ENCODE data around the gene MAFF.

MAFF gene

GRCh38 chr22:38191055-38191454 is 10.7 kb upstream of the MAFF start:
- Histone ChIP-seq H3K4me2 (ENCODE audit: low read length) (no peak overlapping the region), H2BK120ac (ENCODE audit: insufficient read depth, low read length, poor library complexity) (no peak overlapping the region), H4K12ac (ENCODE audit: low read depth, low read length) (no peak overlapping the region), H3K27me3 (ENCODE audit: insufficient read depth, low read length) (no peaks in the 10 kb centered on the region), H3K4ac (ENCODE audit: low read depth, low read length) (no peak overlapping the region), H2AFZ (ENCODE audit: insufficient read depth, low read length, poor library complexity) (no peak overlapping the region), H3K9me3 (ENCODE audit: insufficient read depth, low read depth, low read length) (no peaks in the 10 kb centered on the region), H3K18ac (ENCODE audit: low read length) (no peak overlapping the region), H3K4me1 (ENCODE audit: control insufficient read depth in 1 of 2, insufficient read depth in 2 of 2, low read length in 2 of 2) (peaks cover 0 to 4% of the 10 kb centered on the region in 2 experiments), H3K4me3 (ENCODE audit: low read depth, low read length) (no peak overlapping the region), H3K9ac (ENCODE audit: low read length) (no peak overlapping the region), H3K23ac (ENCODE audit: low read length) (no peak overlapping the region), H3K27ac (ENCODE audit: low read depth, low read length) (no peak overlapping the region), H2BK5ac (ENCODE audit: low read depth, low read length, poor library complexity) (no peak overlapping the region), H2AK5ac (ENCODE audit: low read length) (no peak overlapping the region), H3K79me2 (ENCODE audit: control insufficient read depth, insufficient read depth, low read length, poor library complexity) (no peaks in the 10 kb centered on the region), H4K91ac (ENCODE audit: low read depth, low read length) (no peak overlapping the region), H3K14ac (ENCODE audit: low read length) (no peak overlapping the region), H3K79me1 (ENCODE audit: low read length) (peaks cover 3% of the 10 kb centered on the region), H2BK12ac (ENCODE audit: low read length) (no peak overlapping the region), H3K36me3 (ENCODE audit: control insufficient read depth in 1 of 2, insufficient read depth in 2 of 2, low read length in 2 of 2) (no peaks in the 10 kb centered on the region), H4K8ac (ENCODE audit: low read depth, low read length) (no peak overlapping the region)
- WGBS (ENCODE audit: extremely low coverage, insufficient coverage, insufficient read length): no CpG with 5 or more reads among the region's 14 CpGs
- no peak for DNase-seq

- H2AK5ac ChIP-seq (ENCODE audit: low read length): no peak overlapping the region
- peaks cover 3% of the 10 kb centered on the region for H3K79me1 ChIP-seq (ENCODE audit: low read length)
- H3K14ac ChIP-seq (ENCODE audit: low read length): no peak overlapping the region
- H3K18ac ChIP-seq (ENCODE audit: low read length): no peak overlapping the region
- H2BK5ac ChIP-seq (ENCODE audit: low read depth, low read length, poor library complexity): no peak overlapping the region
- H3K9me3 ChIP-seq (ENCODE audit: insufficient read depth, low read depth, low read length): no peaks in the 10 kb centered on the region
- peaks cover 0 to 4% of the 10 kb centered on the region in 2 experiments for H3K4me1 ChIP-seq (ENCODE audit: control insufficient read depth in 1 of 2, insufficient read depth in 2 of 2, low read length in 2 of 2)
- no peak overlapping the region for H2AFZ ChIP-seq (ENCODE audit: insufficient read depth, low read length, poor library complexity)
- no peaks in the 10 kb centered on the region for H3K36me3 ChIP-seq (ENCODE audit: control insufficient read depth in 1 of 2, insufficient read depth in 2 of 2, low read length in 2 of 2)
- H4K8ac ChIP-seq (ENCODE audit: low read depth, low read length): no peak overlapping the region
- no peak overlapping the region for H3K4me2 ChIP-seq (ENCODE audit: low read length)
- H3K27me3 ChIP-seq (ENCODE audit: insufficient read depth, low read length): no peaks in the 10 kb centered on the region
- no peak overlapping the region for H3K4ac ChIP-seq (ENCODE audit: low read depth, low read length)
- WGBS (ENCODE audit: extremely low coverage, insufficient coverage, insufficient read length): no CpG with 5 or more reads among the region's 10 CpGs
- H3K23ac ChIP-seq (ENCODE audit: low read length): no peak overlapping the region
- no peak overlapping the region for H3K9ac ChIP-seq (ENCODE audit: low read length)
- no peak overlapping the region for H4K12ac ChIP-seq (ENCODE audit: low read depth, low read length)
- H3K79me2 ChIP-seq (ENCODE audit: control insufficient read depth, insufficient read depth, low read length, poor library complexity): no peaks in the 10 kb centered on the region
- no peak overlapping the region for H3K27ac ChIP-seq (ENCODE audit: low read depth, low read length)
- H4K91ac ChIP-seq (ENCODE audit: low read depth, low read length): no peak overlapping the region
- no peak overlapping the region for H2BK12ac ChIP-seq (ENCODE audit: low read length)
- peak; percentile 86 to 88 for DNase-seq
- no peak overlapping the region for H2BK120ac ChIP-seq (ENCODE audit: insufficient read depth, low read length, poor library complexity)
- H3K4me3 ChIP-seq (ENCODE audit: low read depth, low read length): no peak overlapping the region
Observed at GRCh38 chr22:38191731-38192474, 9.9 kb upstream of the MAFF start.

- H4K8ac ChIP-seq (ENCODE audit: low read depth, low read length): no peak overlapping the region
- peaks cover 0 to 4% of the 10 kb centered on the region in 2 experiments for H3K4me1 ChIP-seq (ENCODE audit: control insufficient read depth in 1 of 2, insufficient read depth in 2 of 2, low read length in 2 of 2)
- H3K18ac ChIP-seq (ENCODE audit: low read length): no peak overlapping the region
- no peak overlapping the region for H4K12ac ChIP-seq (ENCODE audit: low read depth, low read length)
- no peak for DNase-seq
- H3K4me2 ChIP-seq (ENCODE audit: low read length): no peak overlapping the region
- H3K14ac ChIP-seq (ENCODE audit: low read length): no peak overlapping the region
- H2AK5ac ChIP-seq (ENCODE audit: low read length): no peak overlapping the region
- H3K27ac ChIP-seq (ENCODE audit: low read depth, low read length): no peak overlapping the region
- no peak overlapping the region for H2BK5ac ChIP-seq (ENCODE audit: low read depth, low read length, poor library complexity)
- H3K4ac ChIP-seq (ENCODE audit: low read depth, low read length): no peak overlapping the region
- WGBS (ENCODE audit: extremely low coverage, insufficient coverage, insufficient read length): no CpG with 5 or more reads among the region's 3 CpGs
- H3K79me2 ChIP-seq (ENCODE audit: control insufficient read depth, insufficient read depth, low read length, poor library complexity): no peaks in the 10 kb centered on the region
- H2AFZ ChIP-seq (ENCODE audit: insufficient read depth, low read length, poor library complexity): no peak overlapping the region
- H3K4me3 ChIP-seq (ENCODE audit: low read depth, low read length): no peak overlapping the region
- H3K27me3 ChIP-seq (ENCODE audit: insufficient read depth, low read length): no peaks in the 10 kb centered on the region
- H2BK120ac ChIP-seq (ENCODE audit: insufficient read depth, low read length, poor library complexity): no peak overlapping the region
- H3K9me3 ChIP-seq (ENCODE audit: insufficient read depth, low read depth, low read length): no peaks in the 10 kb centered on the region
- no peak overlapping the region for H3K23ac ChIP-seq (ENCODE audit: low read length)
- peaks cover 3% of the 10 kb centered on the region for H3K79me1 ChIP-seq (ENCODE audit: low read length)
- H3K36me3 ChIP-seq (ENCODE audit: control insufficient read depth in 1 of 2, insufficient read depth in 2 of 2, low read length in 2 of 2): no peaks in the 10 kb centered on the region
- no peak overlapping the region for H4K91ac ChIP-seq (ENCODE audit: low read depth, low read length)
- no peak overlapping the region for H2BK12ac ChIP-seq (ENCODE audit: low read length)
- H3K9ac ChIP-seq (ENCODE audit: low read length): no peak overlapping the region
Observed at GRCh38 chr22:38192475-38192863, 9.3 kb upstream of the MAFF start.

- Histone ChIP-seq H3K79me2 (ENCODE audit: control insufficient read depth, insufficient read depth, low read length, poor library complexity) (no peaks in the 10 kb centered on the region), H4K12ac (ENCODE audit: low read depth, low read length) (no peak overlapping the region), H3K4me3 (ENCODE audit: low read depth, low read length) (no peak overlapping the region), H2AFZ (ENCODE audit: insufficient read depth, low read length, poor library complexity) (no peak overlapping the region), H2BK120ac (ENCODE audit: insufficient read depth, low read length, poor library complexity) (no peak overlapping the region), H3K4ac (ENCODE audit: low read depth, low read length) (no peak overlapping the region), H4K91ac (ENCODE audit: low read depth, low read length) (no peak overlapping the region), H3K79me1 (ENCODE audit: low read length) (peaks cover under 1% of the 10 kb centered on the region), H3K27ac (ENCODE audit: low read depth, low read length) (no peak overlapping the region), H2BK5ac (ENCODE audit: low read depth, low read length, poor library complexity) (no peak overlapping the region), H3K18ac (ENCODE audit: low read length) (no peak overlapping the region), H2AK5ac (ENCODE audit: low read length) (no peak overlapping the region), H3K23ac (ENCODE audit: low read length) (no peak overlapping the region), H3K27me3 (ENCODE audit: insufficient read depth, low read length) (no peaks in the 10 kb centered on the region), H3K36me3 (ENCODE audit: control insufficient read depth in 1 of 2, insufficient read depth in 2 of 2, low read length in 2 of 2) (no peaks in the 10 kb centered on the region), H3K9me3 (ENCODE audit: insufficient read depth, low read depth, low read length) (no peaks in the 10 kb centered on the region), H3K4me2 (ENCODE audit: low read length) (no peak overlapping the region), H3K9ac (ENCODE audit: low read length) (no peak overlapping the region), H3K14ac (ENCODE audit: low read length) (no peak overlapping the region), H4K8ac (ENCODE audit: low read depth, low read length) (no peak overlapping the region), H2BK12ac (ENCODE audit: low read length) (no peak overlapping the region), H3K4me1 (ENCODE audit: control insufficient read depth in 1 of 2, insufficient read depth in 2 of 2, low read length in 2 of 2) (peaks cover 0 to 4% of the 10 kb centered on the region in 2 experiments)
- WGBS (ENCODE audit: extremely low coverage, insufficient coverage, insufficient read length): no CpG with 5 or more reads among the region's 6 CpGs
- peak in 1 of 2 donors; percentile 45 for DNase-seq
Observed at GRCh38 chr22:38193580-38193979, 8.2 kb upstream of the MAFF start.
